Retinal pigment epithelial cell (primary cell): Measurements from ENCODE around the gene EIF3B.
"Not testable (repeated sequence)": the region's sequence is repeated elsewhere in the genome, so short reads cannot be mapped to it uniquely, and the experiment has no call there.

Experiments
- DNase-seq: peaks from one replicate; pipeline ENCODE4 v3.0.0-alpha.2; 2010; ENCODE audit warnings: low read depth
- H3K4me3 ChIP-seq: 2 replicates; pipeline ENCODE4 v1.5.1; 2011; ENCODE audit warnings: mild to moderate bottlenecking, low read length, control low read depth, moderate library complexity
- CTCF ChIP-seq: conservative IDR thresholded peaks from 2 replicates; pipeline ENCODE4 v1.5.1; 2011; ENCODE audit warnings: low read depth, low read length, control low read depth, inconsistent platforms

The EIF3B gene

GRCh38 chr7:2379821-2380450 is 25.3 kb downstream of the EIF3B start:
- H3K4me3 ChIP-seq, result no peak overlapping the region
- DNase-seq, result no peak
- no peak for TF ChIP-seq CTCF

- TF ChIP-seq CTCF, result no peak
- H3K4me3 ChIP-seq, result no peak overlapping the region
These were observed 25.8 kb downstream of the EIF3B start for GRCh38 chr7:2380461-2380860.

GRCh38 chr7:2381227-2381626 is 26.6 kb downstream of the EIF3B start:
- no peak overlapping the region for H3K4me3 ChIP-seq
- TF ChIP-seq CTCF, result no peak
- DNase-seq, result no peak

More at GRCh38 chr7:2380461-2380860, 25.8 kb downstream of the EIF3B start:
- no peak for DNase-seq

- TF ChIP-seq CTCF, result no peak
- no peak overlapping the region for H3K4me3 ChIP-seq
- no peak for DNase-seq
These were observed 27.4 kb downstream of the EIF3B start for GRCh38 chr7:2381881-2382509.

GRCh38 chr7:2383543-2384274 is 29.1 kb downstream of the EIF3B start:
- H3K4me3 ChIP-seq, result no peak overlapping the region
- no peak for TF ChIP-seq CTCF
- no peak for DNase-seq

GRCh38 chr7:2384354-2385243 is 30.0 kb downstream of the EIF3B start:
- no peak for DNase-seq
- peak; percentile 31 for TF ChIP-seq CTCF
- no peak overlapping the region for H3K4me3 ChIP-seq

- not testable (repeated sequence) for DNase-seq
These were observed 31.5 kb downstream of the EIF3B start for GRCh38 chr7:2386122-2386521.

More at GRCh38 chr7:2386122-2386521, 31.5 kb downstream of the EIF3B start:
- not testable (repeated sequence) for H3K4me3 ChIP-seq
